T-helper 2 cell treated with Interferon-gamma antibody and Interleukin-4, amounts not matched to agents 5 μg/mL and 100 μg/mL, for 36 hours (primary cell): Measurements from ENCODE around the gene CBARP.

Source experiments
- DNase-seq: peaks from one replicate; pipeline ENCODE4 v3.0.0; 2021; ENCODE audit warnings: low spot score
- H3K27ac Mint-ChIP-seq: one replicate; pipeline ENCODE4 v1.8.0; 2021; ENCODE audit warnings: mild to moderate bottlenecking, mixed read lengths
- H3K27me3 Mint-ChIP-seq: one replicate; pipeline ENCODE4 v1.8.0; 2021; ENCODE audit warnings: low read depth, mixed read lengths
- H3K36me3 Mint-ChIP-seq: one replicate; pipeline ENCODE4 v1.8.0; 2021; ENCODE audit warnings: low read depth, mixed read lengths
- H3K4me1 Mint-ChIP-seq: one replicate; pipeline ENCODE4 v1.8.0; 2021; ENCODE audit warnings: low read depth, mixed read lengths
- H3K4me3 Mint-ChIP-seq: one replicate; pipeline ENCODE4 v1.8.0; 2022; ENCODE audit warnings: mild to moderate bottlenecking, moderate library complexity, mixed read lengths
- H3K9me3 Mint-ChIP-seq: one replicate; pipeline ENCODE4 v1.8.0; 2021; ENCODE audit warnings: mixed read lengths

The CBARP gene

GRCh38 chr19:1262623-1263123, 24.9 kb upstream of the CBARP start:
- Mint-ChIP-seq H3K27ac (no peak overlapping the region), H3K36me3 (peaks cover 9% of the 10 kb centered on the region), H3K9me3 (no peaks in the 10 kb centered on the region), H3K4me3 (no peak overlapping the region), H3K27me3 (peaks cover 3% of the 10 kb centered on the region), H3K4me1 (peaks cover 41% of the 10 kb centered on the region)
- no peak for DNase-seq

- peak overlapping the region; percentile 89 for H3K4me3 Mint-ChIP-seq
- peaks cover 13% of the 10 kb centered on the region for H3K36me3 Mint-ChIP-seq
- DNase-seq = no peak
- peaks cover 42% of the 10 kb centered on the region for H3K4me1 Mint-ChIP-seq
- no peaks in the 10 kb centered on the region for H3K9me3 Mint-ChIP-seq
- H3K27ac Mint-ChIP-seq = peak overlapping the region; percentile 90
- H3K27me3 Mint-ChIP-seq = no peaks in the 10 kb centered on the region
These were observed 24.2 kb upstream of the CBARP start for GRCh38 chr19:1261798-1262622.

DNA sequence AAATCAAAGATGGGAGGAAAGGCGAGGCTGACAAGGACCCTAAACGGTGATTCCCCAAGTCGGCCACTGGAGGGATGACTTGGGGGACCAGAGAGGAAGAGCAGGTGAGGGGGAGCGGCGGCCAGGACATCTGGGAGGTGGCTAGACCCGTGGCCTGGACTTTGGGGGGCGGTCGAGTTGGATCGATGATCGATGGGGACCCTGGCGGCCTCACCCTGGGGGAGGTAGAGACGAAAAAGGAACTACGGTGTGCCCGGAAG, 23.7 kb upstream of the CBARP start:
- Mint-ChIP-seq H3K36me3 (peaks cover 13% of the 10 kb centered on the region), H3K27me3 (no peaks in the 10 kb centered on the region), H3K9me3 (no peaks in the 10 kb centered on the region), H3K4me1 (peaks cover 42% of the 10 kb centered on the region), H3K27ac (peak overlapping the region; percentile 90), H3K4me3 (peak overlapping the region; percentile 89)
- DNase-seq = no peak

- H3K9me3 Mint-ChIP-seq = no peaks in the 10 kb centered on the region
- peaks cover 13% of the 10 kb centered on the region for H3K36me3 Mint-ChIP-seq
- peak overlapping the region; percentile 96 for H3K27ac Mint-ChIP-seq
- peaks cover 41% of the 10 kb centered on the region for H3K4me1 Mint-ChIP-seq
- H3K27me3 Mint-ChIP-seq = no peaks in the 10 kb centered on the region
- H3K4me3 Mint-ChIP-seq = peak overlapping the region; percentile 89
- DNase-seq = peak; percentile 96
These were observed 23.1 kb upstream of the CBARP start for GRCh38 chr19:1260749-1261537.

DNA sequence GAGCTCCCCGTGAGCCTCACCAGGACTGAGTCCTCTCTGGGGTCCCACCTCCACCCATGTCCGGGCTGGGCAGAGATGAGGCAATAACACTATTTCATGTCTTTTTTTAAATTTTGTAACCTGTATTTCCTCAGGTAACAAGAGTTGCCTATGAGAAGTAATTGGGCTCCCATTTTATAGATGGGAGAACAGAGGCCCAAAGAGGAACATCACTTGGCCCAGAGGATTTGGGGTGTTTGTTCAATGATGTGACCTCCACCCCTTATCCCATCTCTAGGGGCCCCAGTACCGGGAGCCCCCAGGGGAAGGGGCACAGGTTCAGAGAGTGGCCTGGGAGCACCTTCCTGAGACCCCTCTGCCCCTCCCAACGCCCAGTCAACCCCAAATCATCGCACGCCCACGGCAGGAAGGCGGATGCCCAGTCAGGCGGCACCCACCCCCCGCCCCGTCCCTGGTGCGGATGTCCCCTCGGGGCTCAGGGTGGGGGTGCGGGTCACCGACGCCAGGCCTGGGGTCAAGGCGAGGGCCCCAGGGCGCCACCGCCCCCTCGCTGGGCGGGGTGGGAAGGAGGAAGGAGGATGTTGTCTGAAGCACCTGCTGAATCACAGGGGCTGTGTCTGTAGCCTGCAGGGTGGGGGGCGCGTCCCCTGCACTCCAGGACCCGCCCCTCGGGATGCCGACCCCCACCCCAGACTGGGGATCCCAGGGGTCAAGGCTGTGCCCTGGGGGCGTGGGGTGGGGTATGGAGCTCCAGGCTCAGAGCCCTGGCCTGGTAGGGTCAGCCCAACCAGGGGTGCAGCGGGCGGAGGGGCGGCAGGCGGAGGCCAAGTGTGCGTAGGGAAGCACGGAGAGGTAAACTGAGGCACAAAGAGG, 22.3 kb upstream of the CBARP start:
- Mint-ChIP-seq H3K36me3 (peaks cover 14% of the 10 kb centered on the region), H3K27me3 (no peaks in the 10 kb centered on the region), H3K4me1 (peaks cover 35% of the 10 kb centered on the region), H3K4me3 (peak overlapping the region; percentile 88), H3K27ac (peak overlapping the region; percentile 96), H3K9me3 (no peaks in the 10 kb centered on the region)
- DNase-seq = peak; percentile 69

DNA sequence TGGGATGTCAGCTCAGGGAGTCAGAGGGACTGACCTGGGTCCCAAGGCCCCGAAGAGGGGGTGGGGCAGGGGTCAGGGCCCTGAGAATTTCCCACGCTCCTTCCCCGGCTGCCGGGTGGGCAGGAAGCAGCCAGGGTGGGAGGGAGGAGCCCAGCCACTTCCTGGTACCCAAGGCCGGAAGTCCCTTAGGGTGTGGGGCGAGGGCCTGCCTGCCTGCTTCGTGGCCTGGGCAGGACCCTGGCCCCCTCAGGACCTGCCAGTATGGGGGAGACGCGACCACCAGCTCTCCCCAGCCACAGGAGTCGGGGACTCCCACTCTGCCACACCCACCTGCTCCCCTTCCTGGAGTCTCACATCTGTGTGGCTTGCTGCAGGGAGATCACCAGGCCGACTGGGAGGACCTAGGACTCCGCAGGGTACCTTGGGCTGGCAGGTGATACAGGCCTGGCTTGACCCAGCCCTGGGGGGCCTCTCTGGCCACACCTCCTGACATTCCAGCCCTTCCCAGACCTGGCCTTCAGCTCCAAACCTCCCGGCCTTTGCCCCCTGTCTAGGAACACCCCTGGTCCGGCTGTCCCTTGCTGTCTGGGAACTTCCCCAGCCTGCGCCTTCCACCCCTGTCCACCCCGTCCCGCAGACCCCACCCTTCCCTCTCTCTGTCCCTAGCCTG, 21.5 kb upstream of the CBARP start:
- Mint-ChIP-seq H3K4me3 (peak overlapping the region; percentile 88), H3K36me3 (peaks cover 20% of the 10 kb centered on the region), H3K9me3 (no peaks in the 10 kb centered on the region), H3K27ac (peak overlapping the region; percentile 96), H3K4me1 (peaks cover 34% of the 10 kb centered on the region), H3K27me3 (no peaks in the 10 kb centered on the region)
- DNase-seq = peak; percentile 77

- Mint-ChIP-seq H3K9me3 (no peaks in the 10 kb centered on the region), H3K36me3 (peaks cover 20% of the 10 kb centered on the region), H3K4me3 (peak overlapping the region; percentile 88), H3K27me3 (no peaks in the 10 kb centered on the region), H3K27ac (peak overlapping the region; percentile 96), H3K4me1 (peaks cover 34% of the 10 kb centered on the region)
- DNase-seq = no peak
These were observed 21.0 kb upstream of the CBARP start for GRCh38 chr19:1258707-1259205.

DNA sequence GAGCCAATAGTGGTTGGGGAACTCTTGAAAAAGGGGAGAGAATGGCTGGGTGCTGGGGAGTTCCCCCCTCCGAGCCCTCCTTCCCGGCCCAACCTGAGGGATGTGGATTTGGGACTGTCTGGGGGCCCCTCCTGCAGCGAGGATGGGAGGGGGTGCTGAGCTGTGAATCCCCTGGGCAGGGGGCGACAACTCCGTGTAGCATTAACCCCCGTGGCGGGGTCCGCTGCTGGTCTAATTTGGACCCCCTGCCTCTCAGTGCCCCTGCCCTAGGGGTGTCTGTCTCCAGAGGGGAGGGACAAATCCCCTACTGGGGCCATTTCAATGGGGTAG, 20.3 kb upstream of the CBARP start:
- H3K27ac Mint-ChIP-seq = peak overlapping the region; percentile 75
- peaks cover 25% of the 10 kb centered on the region for H3K36me3 Mint-ChIP-seq
- H3K4me1 Mint-ChIP-seq = peaks cover 37% of the 10 kb centered on the region
- no peaks in the 10 kb centered on the region for H3K27me3 Mint-ChIP-seq
- peak overlapping the region; percentile 56 for H3K4me3 Mint-ChIP-seq
- DNase-seq = no peak
- H3K9me3 Mint-ChIP-seq = no peaks in the 10 kb centered on the region

DNA sequence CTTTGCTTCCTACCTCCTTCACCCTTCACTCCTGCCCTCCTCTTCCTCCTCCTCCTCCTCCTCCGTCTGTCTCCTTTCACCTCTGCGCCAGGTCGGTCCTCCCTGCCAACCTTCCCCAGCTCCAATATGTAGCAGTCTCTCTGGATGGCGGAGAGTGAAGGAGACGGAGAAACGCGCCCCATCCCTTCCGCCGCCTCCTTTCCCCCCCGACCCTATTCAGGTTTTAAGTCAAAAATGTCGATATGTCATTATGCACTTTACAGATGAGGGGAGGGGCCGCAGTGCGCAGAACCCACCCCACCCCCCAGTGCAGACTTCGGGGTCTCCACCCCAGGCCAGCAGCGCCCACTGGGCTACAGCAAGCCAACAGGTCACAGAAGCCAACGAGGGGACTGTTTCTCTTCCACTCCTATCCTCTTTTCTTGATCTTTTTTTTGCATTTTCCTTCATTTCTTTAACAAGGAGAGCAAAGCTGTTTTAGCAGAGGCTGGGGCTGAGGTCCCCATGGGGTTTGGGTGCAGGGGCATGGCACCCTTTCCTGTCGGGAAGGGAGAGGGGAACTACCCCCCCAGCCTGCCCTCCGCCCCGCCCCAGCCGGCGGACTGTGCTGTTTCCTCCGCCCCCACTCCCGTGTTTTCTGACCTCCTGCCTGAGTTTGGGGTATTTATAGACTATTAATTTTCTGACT, 19.8 kb upstream of the CBARP start:
- no peak for DNase-seq
- H3K4me1 Mint-ChIP-seq = peaks cover 34% of the 10 kb centered on the region
- peaks cover 25% of the 10 kb centered on the region for H3K36me3 Mint-ChIP-seq
- H3K4me3 Mint-ChIP-seq = peak overlapping the region; percentile 56
- no peaks in the 10 kb centered on the region for H3K27me3 Mint-ChIP-seq
- peak overlapping the region; percentile 75 for H3K27ac Mint-ChIP-seq
- no peaks in the 10 kb centered on the region for H3K9me3 Mint-ChIP-seq

GRCh38 chr19:1256646-1257474, 19.1 kb upstream of the CBARP start:
- H3K4me1 Mint-ChIP-seq = peaks cover 33% of the 10 kb centered on the region
- H3K9me3 Mint-ChIP-seq = no peaks in the 10 kb centered on the region
- H3K27ac Mint-ChIP-seq = peak overlapping the region; percentile 75
- no peak overlapping the region for H3K4me3 Mint-ChIP-seq
- DNase-seq = no peak
- peaks cover 29% of the 10 kb centered on the region for H3K36me3 Mint-ChIP-seq
- H3K27me3 Mint-ChIP-seq = no peaks in the 10 kb centered on the region

GRCh38 chr19:1255186-1256161, 17.7 kb upstream of the CBARP start:
- DNase-seq = no peak
- no peak overlapping the region for H3K27ac Mint-ChIP-seq
- peaks cover 30% of the 10 kb centered on the region for H3K4me1 Mint-ChIP-seq
- H3K4me3 Mint-ChIP-seq = peak overlapping the region; percentile 29
- H3K9me3 Mint-ChIP-seq = no peaks in the 10 kb centered on the region
- H3K27me3 Mint-ChIP-seq = no peaks in the 10 kb centered on the region
- H3K36me3 Mint-ChIP-seq = peaks cover 37% of the 10 kb centered on the region
